Omental fat pad (tissue), 4 donors: Measurements from ENCODE around the gene GFRA1. TPM values are rescaled to one million over a fixed set of nuclear protein-coding genes. Genes with fewer than 3 reads are reported as not detected.

ENCODE experiments used
- ATAC-seq: fragments of 150-250 bp; one replicate; pipeline ENCODE4 v1.9.1; 2016; ENCODE audit warnings: mild to moderate bottlenecking, moderate library complexity; ENCODE audit not compliant: low FRiP score
- DNase-seq: peaks from one replicate; pipeline ENCODE4 v3.0.0-alpha.2; 2019; ENCODE audit warnings: low spot score
- total RNA-seq, 4 donors: library from RNA; depleted of rRNA; stranded (reverse); fragments of >200 nt; gene quantifications; one replicate each; pipeline ENCODE4 v1.1.0, GENCODE V29; 2016
- TF ChIP-seq, protein P1 (sequence below), 3 donors: fragments of 450-650 bp; IDR thresholded peaks; one replicate each; pipeline ENCODE4 v1.5.1; 2016 to 2017; ENCODE audit warnings: antibody characterized with exemption in 3 of 3, mild to moderate bottlenecking in 3 of 3, moderate library complexity in 2 of 3

GFRA1 gene
- total RNA-seq, 4 donors from 2014 or later, result 35.2 to 142 (median 61.8) TPM

DNA sequence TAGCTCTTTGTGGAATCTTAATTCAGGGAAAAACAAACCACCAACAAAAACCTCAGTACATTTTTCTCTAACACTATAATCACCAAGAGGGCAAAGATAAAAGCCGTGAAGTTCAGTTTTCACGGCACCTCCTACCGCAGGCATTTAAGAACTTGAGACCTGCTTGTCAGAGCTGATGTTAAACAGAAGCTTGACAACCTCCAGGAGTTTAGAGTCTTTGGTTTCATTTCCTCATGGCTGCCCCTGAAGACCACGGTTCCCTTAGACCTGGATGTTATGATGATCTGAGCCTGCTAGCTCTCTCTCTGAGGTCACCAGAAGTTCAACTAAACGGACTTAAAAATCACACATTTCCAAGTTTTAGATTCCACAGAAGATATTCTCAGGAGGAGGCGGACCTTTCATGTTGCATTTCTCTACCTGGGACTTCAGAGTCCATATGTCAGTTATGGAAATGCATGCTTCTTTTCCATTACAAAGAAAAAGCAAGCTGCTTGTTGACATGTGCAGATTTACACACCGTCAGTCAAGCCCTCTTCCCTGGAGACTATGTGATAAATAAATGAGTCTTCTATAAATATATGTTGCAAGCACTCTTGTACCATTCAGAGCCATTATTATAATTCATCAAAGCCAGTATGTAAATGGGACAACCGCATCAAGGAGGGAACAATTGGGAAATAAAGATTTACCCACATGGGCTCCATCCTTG, 258.0 kb downstream of the GFRA1 start:
- no peak for DNase-seq
- TF ChIP-seq, protein P1, sequence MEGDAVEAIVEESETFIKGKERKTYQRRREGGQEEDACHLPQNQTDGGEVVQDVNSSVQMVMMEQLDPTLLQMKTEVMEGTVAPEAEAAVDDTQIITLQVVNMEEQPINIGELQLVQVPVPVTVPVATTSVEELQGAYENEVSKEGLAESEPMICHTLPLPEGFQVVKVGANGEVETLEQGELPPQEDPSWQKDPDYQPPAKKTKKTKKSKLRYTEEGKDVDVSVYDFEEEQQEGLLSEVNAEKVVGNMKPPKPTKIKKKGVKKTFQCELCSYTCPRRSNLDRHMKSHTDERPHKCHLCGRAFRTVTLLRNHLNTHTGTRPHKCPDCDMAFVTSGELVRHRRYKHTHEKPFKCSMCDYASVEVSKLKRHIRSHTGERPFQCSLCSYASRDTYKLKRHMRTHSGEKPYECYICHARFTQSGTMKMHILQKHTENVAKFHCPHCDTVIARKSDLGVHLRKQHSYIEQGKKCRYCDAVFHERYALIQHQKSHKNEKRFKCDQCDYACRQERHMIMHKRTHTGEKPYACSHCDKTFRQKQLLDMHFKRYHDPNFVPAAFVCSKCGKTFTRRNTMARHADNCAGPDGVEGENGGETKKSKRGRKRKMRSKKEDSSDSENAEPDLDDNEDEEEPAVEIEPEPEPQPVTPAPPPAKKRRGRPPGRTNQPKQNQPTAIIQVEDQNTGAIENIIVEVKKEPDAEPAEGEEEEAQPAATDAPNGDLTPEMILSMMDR (IDR thresholded peaks at IDR 0.05), result no peak
- ATAC-seq, result peak; percentile 28

- ATAC-seq (no peak), DNase-seq (no peak)
- TF ChIP-seq, protein P1 (IDR thresholded peaks at IDR 0.05), result no peak
Observed at GRCh38 chr10:116014326-116014725, 258.7 kb downstream of the GFRA1 start.

- TF ChIP-seq, protein P1 (IDR thresholded peaks at IDR 0.05), result no peak
- ATAC-seq, result no peak
- DNase-seq, result no peak
Observed at GRCh38 chr10:116011929-116012328, 261.1 kb downstream of the GFRA1 start.

DNA sequence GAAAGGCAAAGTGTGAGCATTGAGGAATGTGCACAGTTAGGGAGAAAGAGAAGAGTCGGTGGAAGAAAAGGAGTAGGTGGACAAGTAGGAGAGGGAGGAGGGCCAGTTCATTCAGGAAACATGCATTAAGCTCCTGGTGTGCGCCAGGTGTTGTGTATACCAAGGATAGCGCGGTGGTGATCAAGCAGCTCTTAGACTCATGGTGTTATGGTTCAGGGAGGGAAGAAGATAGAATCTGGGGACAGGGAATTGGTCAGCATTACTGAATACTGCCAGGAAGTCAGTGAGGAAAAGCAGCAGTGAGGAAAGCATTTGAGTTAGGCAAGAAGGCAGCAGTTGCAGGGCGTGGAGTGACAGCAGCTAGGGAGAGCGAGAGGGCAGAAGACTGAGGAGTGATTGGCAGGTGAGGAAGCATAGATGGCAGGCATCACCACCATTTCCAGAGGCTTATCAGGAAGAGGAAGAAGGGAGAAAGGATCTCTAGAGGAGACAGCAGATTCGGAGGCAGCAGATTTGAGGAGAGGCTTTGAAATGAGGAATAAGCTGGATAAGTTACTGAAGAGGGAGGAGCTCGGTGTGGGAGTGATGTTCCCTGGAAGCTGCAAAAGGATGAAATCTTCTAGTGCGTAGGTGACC, 265.6 kb downstream of the GFRA1 start:
- peak; percentile 87 for ATAC-seq
- TF ChIP-seq, protein P1 (IDR thresholded peaks at IDR 0.05), result no peak
- DNase-seq, result no peak

Other genes starting within 250 kb of the GFRA1 start
- not detected for gene CCDC172, start 51.2 kb upstream of the GFRA1 start, total RNA-seq
- gene PNLIPRP3, start 154.6 kb upstream of the GFRA1 start, total RNA-seq, result under 1 TPM in 2 of 4 donors, not detected in 2; 0.31 to 0.63 TPM